Measurements from ENCODE around the gene KCNK15.

GRCh38 chr20:44748005-44748370, 2.3 kb downstream of the KCNK15 start:
- TF ChIP-seq, protein P1, sequence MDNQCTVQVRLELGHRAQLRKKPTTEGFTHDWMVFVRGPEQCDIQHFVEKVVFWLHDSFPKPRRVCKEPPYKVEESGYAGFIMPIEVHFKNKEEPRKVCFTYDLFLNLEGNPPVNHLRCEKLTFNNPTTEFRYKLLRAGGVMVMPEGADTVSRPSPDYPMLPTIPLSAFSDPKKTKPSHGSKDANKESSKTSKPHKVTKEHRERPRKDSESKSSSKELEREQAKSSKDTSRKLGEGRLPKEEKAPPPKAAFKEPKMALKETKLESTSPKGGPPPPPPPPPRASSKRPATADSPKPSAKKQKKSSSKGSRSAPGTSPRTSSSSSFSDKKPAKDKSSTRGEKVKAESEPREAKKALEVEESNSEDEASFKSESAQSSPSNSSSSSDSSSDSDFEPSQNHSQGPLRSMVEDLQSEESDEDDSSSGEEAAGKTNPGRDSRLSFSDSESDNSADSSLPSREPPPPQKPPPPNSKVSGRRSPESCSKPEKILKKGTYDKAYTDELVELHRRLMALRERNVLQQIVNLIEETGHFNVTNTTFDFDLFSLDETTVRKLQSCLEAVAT (IDR thresholded peaks at IDR 0.05), result no peak
- TF ChIP-seq IFI16 (CRISPR knock-in tag; IDR thresholded peaks at IDR 0.05) (no peak), CTCF (IDR thresholded peaks at IDR 0.05 in 2 of 3, conservative IDR thresholded peaks at IDR 0.05 in 1 of 3; ENCODE audit: insufficient read depth in 2 of 3, low read depth in 1 of 3, low read length in 3 of 3) (no peak)
